ENCODE results near the gene NPTX1. TPM values are rescaled to one million over a fixed set of nuclear protein-coding genes. Genes with fewer than 3 reads are reported as not detected.
"Not testable (repeated sequence)": the region's sequence is repeated elsewhere in the genome, so short reads cannot be mapped to it uniquely, and the experiment has no call there.

NPTX1 gene
- total RNA-seq, 1 donor from 2014 or later: not detected

GRCh38 chr17:80509311-80509710, 32.9 kb upstream of the NPTX1 start:
- DNase-seq (ENCODE audit: low spot score, unreplicated experiment): no peak
- no peak for TF ChIP-seq CTCF (IDR thresholded peaks at IDR 0.05; ENCODE audit: unreplicated experiment)
- no peaks in the 10 kb centered on the region for H3K36me3 Mint-ChIP-seq (ENCODE audit: insufficient read depth)
- H3K9me3 Mint-ChIP-seq (ENCODE audit: low read depth): no peaks in the 10 kb centered on the region
- H3K4me3 Mint-ChIP-seq (ENCODE audit: low read depth): no peak overlapping the region
- H3K27ac Mint-ChIP-seq: no peak overlapping the region
- H3K4me1 Mint-ChIP-seq (ENCODE audit: low read depth): no peaks in the 10 kb centered on the region
- H3K27me3 Mint-ChIP-seq: peaks cover 28% of the 10 kb centered on the region

- no peaks in the 10 kb centered on the region for H3K9me3 Mint-ChIP-seq (ENCODE audit: low read depth)
- peaks cover 26% of the 10 kb centered on the region for H3K27me3 Mint-ChIP-seq
- H3K27ac Mint-ChIP-seq: no peak overlapping the region
- no peak for TF ChIP-seq CTCF (IDR thresholded peaks at IDR 0.05; ENCODE audit: unreplicated experiment)
- H3K4me3 Mint-ChIP-seq (ENCODE audit: low read depth): no peak overlapping the region
- no peaks in the 10 kb centered on the region for H3K4me1 Mint-ChIP-seq (ENCODE audit: low read depth)
- DNase-seq (ENCODE audit: low spot score, unreplicated experiment): no peak
- H3K36me3 Mint-ChIP-seq (ENCODE audit: insufficient read depth): no peaks in the 10 kb centered on the region
Observed at GRCh38 chr17:80507965-80508364, 31.6 kb upstream of the NPTX1 start.

GRCh38 chr17:80507177-80507576, 30.8 kb upstream of the NPTX1 start:
- H3K27ac Mint-ChIP-seq; H3K9me3 Mint-ChIP-seq (ENCODE audit: low read depth); H3K36me3 Mint-ChIP-seq (ENCODE audit: insufficient read depth); H3K4me1 Mint-ChIP-seq (ENCODE audit: low read depth); H3K4me3 Mint-ChIP-seq (ENCODE audit: low read depth); DNase-seq (ENCODE audit: low spot score, unreplicated experiment): not testable (repeated sequence)
- peaks cover 30% of the 10 kb centered on the region for H3K27me3 Mint-ChIP-seq

- H3K27me3 Mint-ChIP-seq: peaks cover 42% of the 10 kb centered on the region
- no peaks in the 10 kb centered on the region for H3K36me3 Mint-ChIP-seq (ENCODE audit: insufficient read depth)
- H3K4me1 Mint-ChIP-seq (ENCODE audit: low read depth): no peaks in the 10 kb centered on the region
- H3K9me3 Mint-ChIP-seq (ENCODE audit: low read depth): no peaks in the 10 kb centered on the region
- TF ChIP-seq CTCF (IDR thresholded peaks at IDR 0.05; ENCODE audit: unreplicated experiment): no peak
- DNase-seq (ENCODE audit: low spot score, unreplicated experiment): no peak
- no peak overlapping the region for H3K4me3 Mint-ChIP-seq (ENCODE audit: low read depth)
- H3K27ac Mint-ChIP-seq: no peak overlapping the region
Observed at GRCh38 chr17:80504686-80505413, 28.4 kb upstream of the NPTX1 start.

- TF ChIP-seq CTCF (IDR thresholded peaks at IDR 0.05; ENCODE audit: unreplicated experiment): no peak
- Mint-ChIP-seq H3K36me3 (ENCODE audit: insufficient read depth) (no peaks in the 10 kb centered on the region), H3K4me3 (ENCODE audit: low read depth) (no peak overlapping the region)
Observed at GRCh38 chr17:80503921-80504320, 27.5 kb upstream of the NPTX1 start.

GRCh38 chr17:80503031-80503430, 26.6 kb upstream of the NPTX1 start:
- no peak for DNase-seq (ENCODE audit: low spot score, unreplicated experiment)
- peaks cover 38% of the 10 kb centered on the region for H3K27me3 Mint-ChIP-seq
- H3K4me1 Mint-ChIP-seq (ENCODE audit: low read depth): no peaks in the 10 kb centered on the region

More at GRCh38 chr17:80503921-80504320, 27.5 kb upstream of the NPTX1 start:
- H3K4me1 Mint-ChIP-seq (ENCODE audit: low read depth): no peaks in the 10 kb centered on the region
- no peak for DNase-seq (ENCODE audit: low spot score, unreplicated experiment)
- peaks cover 40% of the 10 kb centered on the region for H3K27me3 Mint-ChIP-seq
- H3K27ac Mint-ChIP-seq: no peak overlapping the region
- no peaks in the 10 kb centered on the region for H3K9me3 Mint-ChIP-seq (ENCODE audit: low read depth)

More at GRCh38 chr17:80503031-80503430, 26.6 kb upstream of the NPTX1 start:
- Mint-ChIP-seq H3K9me3 (ENCODE audit: low read depth) (no peaks in the 10 kb centered on the region), H3K4me3 (ENCODE audit: low read depth) (no peak overlapping the region), H3K27ac (no peak overlapping the region), H3K36me3 (ENCODE audit: insufficient read depth) (no peaks in the 10 kb centered on the region)
- no peak for TF ChIP-seq CTCF (IDR thresholded peaks at IDR 0.05; ENCODE audit: unreplicated experiment)

Data from progenitor cell of endocrine pancreas (in vitro differentiated cells).